ENCODE data around the gene LY6G6C. TPM values are rescaled to one million over a fixed set of nuclear protein-coding genes. Genes with fewer than 3 reads are reported as not detected.
A peak's percentile ranks its signal among the peaks of the same experiment; 100 is the strongest.

Gene LY6G6C
- total and polyA plus RNA-seq, 2 of the 13 experiments (the other 11 are each of a cell fraction or from before 2014, with no cell fraction given), result 0.15 TPM; not detected in 1

- TF ChIP-seq ZC3H13 (CRISPR knock-in tag; IDR thresholded peaks at IDR 0.05), result no peak
- 0 out of 2 replicates have a peak, but pooled peaks have one; percentile 40 for TF ChIP-seq ZNF546 (CRISPR knock-in tag; conservative IDR thresholded peaks at IDR 0.05)
- TF ChIP-seq AHR (CRISPR knock-in tag; IDR thresholded peaks at IDR 0.05), result no peak; the same call in 1 of the 2 replicates
- TF ChIP-seq GATAD1 (CRISPR knock-in tag; IDR thresholded peaks at IDR 0.05), result no peak; the same call in none of the 2 replicates
- no peak for TF ChIP-seq KAT7 (CRISPR knock-in tag; IDR thresholded peaks at IDR 0.05; ENCODE audit: borderline replicate concordance)
- peak; percentile 49; the same call in 1 of the 2 replicates for TF ChIP-seq HMG20A (CRISPR knock-in tag; IDR thresholded peaks at IDR 0.05; ENCODE audit: borderline replicate concordance)
- TF ChIP-seq BATF2 (CRISPR knock-in tag; IDR thresholded peaks at IDR 0.05), result no peak
- peak; percentile 53; the same call in 1 of the 2 replicates for TF ChIP-seq ARID4A (CRISPR knock-in tag; IDR thresholded peaks at IDR 0.05; ENCODE audit: borderline replicate concordance)
- no peak for TF ChIP-seq CENPX (CRISPR knock-in tag; IDR thresholded peaks at IDR 0.05)
- peak; percentile 57; the same call in 1 of the 2 replicates for TF ChIP-seq ZNF788 (CRISPR knock-in tag; IDR thresholded peaks at IDR 0.05; ENCODE audit: borderline replicate concordance)
- no peak for TF ChIP-seq TBP (CRISPR knock-in tag; IDR thresholded peaks at IDR 0.05)
- peak; percentile 64; the same call in 1 of the 2 replicates for TF ChIP-seq RBFOX2 (IDR thresholded peaks at IDR 0.05; ENCODE audit: low read depth, low read length)
- peak; percentile 31; the same call in 1 of the 2 replicates for TF ChIP-seq ZMYM3 (CRISPR knock-in tag; IDR thresholded peaks at IDR 0.05)
- TF ChIP-seq, protein P1, sequence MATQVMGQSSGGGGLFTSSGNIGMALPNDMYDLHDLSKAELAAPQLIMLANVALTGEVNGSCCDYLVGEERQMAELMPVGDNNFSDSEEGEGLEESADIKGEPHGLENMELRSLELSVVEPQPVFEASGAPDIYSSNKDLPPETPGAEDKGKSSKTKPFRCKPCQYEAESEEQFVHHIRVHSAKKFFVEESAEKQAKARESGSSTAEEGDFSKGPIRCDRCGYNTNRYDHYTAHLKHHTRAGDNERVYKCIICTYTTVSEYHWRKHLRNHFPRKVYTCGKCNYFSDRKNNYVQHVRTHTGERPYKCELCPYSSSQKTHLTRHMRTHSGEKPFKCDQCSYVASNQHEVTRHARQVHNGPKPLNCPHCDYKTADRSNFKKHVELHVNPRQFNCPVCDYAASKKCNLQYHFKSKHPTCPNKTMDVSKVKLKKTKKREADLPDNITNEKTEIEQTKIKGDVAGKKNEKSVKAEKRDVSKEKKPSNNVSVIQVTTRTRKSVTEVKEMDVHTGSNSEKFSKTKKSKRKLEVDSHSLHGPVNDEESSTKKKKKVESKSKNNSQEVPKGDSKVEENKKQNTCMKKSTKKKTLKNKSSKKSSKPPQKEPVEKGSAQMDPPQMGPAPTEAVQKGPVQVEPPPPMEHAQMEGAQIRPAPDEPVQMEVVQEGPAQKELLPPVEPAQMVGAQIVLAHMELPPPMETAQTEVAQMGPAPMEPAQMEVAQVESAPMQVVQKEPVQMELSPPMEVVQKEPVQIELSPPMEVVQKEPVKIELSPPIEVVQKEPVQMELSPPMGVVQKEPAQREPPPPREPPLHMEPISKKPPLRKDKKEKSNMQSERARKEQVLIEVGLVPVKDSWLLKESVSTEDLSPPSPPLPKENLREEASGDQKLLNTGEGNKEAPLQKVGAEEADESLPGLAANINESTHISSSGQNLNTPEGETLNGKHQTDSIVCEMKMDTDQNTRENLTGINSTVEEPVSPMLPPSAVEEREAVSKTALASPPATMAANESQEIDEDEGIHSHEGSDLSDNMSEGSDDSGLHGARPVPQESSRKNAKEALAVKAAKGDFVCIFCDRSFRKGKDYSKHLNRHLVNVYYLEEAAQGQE (IDR thresholded peaks at IDR 0.05; ENCODE audit: borderline replicate concordance in 1 of 2, low read depth in 1 of 2, low read length in 2 of 2), result peak in 1 of 2 experiments; percentile 74; a peak in 2 of 4 replicates
- TF ChIP-seq ERF (CRISPR knock-in tag; IDR thresholded peaks at IDR 0.05), result peak; percentile 84
- no peak for TF ChIP-seq REPIN1 (CRISPR knock-in tag; IDR thresholded peaks at IDR 0.05; ENCODE audit: borderline replicate concordance, low read depth)
- TF ChIP-seq ZBTB3 (CRISPR knock-in tag; IDR thresholded peaks at IDR 0.05; ENCODE audit: borderline replicate concordance, low read depth), result no peak
Measured at GRCh38 chr6:31737315-31737990, 15.9 kb upstream of the LY6G6C start (continued).

Data from HepG2 (cell line).